Psoas muscle (tissue), 8 donors: ENCODE data around the gene CADPS. TPM values are rescaled to one million over a fixed set of nuclear protein-coding genes. Genes with fewer than 3 reads are reported as not detected.

Source experiments
- ATAC-seq, 4 donors: fragments of 200-7000 bp; cut with Tn5 transposase; one replicate each; pipeline ENCODE4 v1.9.1; 2020; ENCODE audit warnings: moderate library complexity in 3 of 4, mild to moderate bottlenecking in 2 of 4
- DNase-seq, 2 donors: peaks; one replicate each; pipeline ENCODE4 v3.0.0-alpha.2; 2020
- H3K27ac ChIP-seq: fragments of 200-600 bp; one replicate; pipeline ENCODE4 v1.8.0; 2022
- H3K27me3 ChIP-seq, 3 donors: fragments of 200-600 bp in 1 of 3; one replicate each; pipeline versions ENCODE4 v1.6.1 to v1.8.0; 2013 to 2022; ENCODE audit warnings: low read length in 2 of 3, mild to moderate bottlenecking in 2 of 3, moderate library complexity in 1 of 3; ENCODE audit not compliant: insufficient read depth in 3 of 3
- H3K36me3 ChIP-seq, 2 donors: fragments of 200-600 bp in 1 of 2; one replicate each; pipeline versions ENCODE4 v1.6.1 to v1.8.0; 2013 to 2022; ENCODE audit warnings: low read depth in 1 of 2, mild to moderate bottlenecking in 1 of 2, moderate library complexity in 1 of 2; ENCODE audit not compliant: insufficient read depth in 1 of 2
- H3K4me1 ChIP-seq: fragments of 200-600 bp; one replicate; pipeline ENCODE4 v1.8.0; 2022
- H3K4me3 ChIP-seq: fragments of 200-600 bp; one replicate; pipeline ENCODE4 v1.8.0; 2022; ENCODE audit warnings: mild to moderate bottlenecking
- H3K9me3 ChIP-seq: fragments of 200-600 bp; one replicate; pipeline ENCODE4 v1.8.0; 2022
- CTCF ChIP-seq: fragments of 200-600 bp; IDR thresholded peaks from one replicate; pipeline ENCODE4 v1.8.0; 2022; ENCODE audit warnings: antibody characterized with exemption
- WGBS, 3 donors: extraction: QIAGEN DNeasy Blood & Tissue Kit; methylation state at CpG; one replicate each; pipeline versions ENCODE4 v1.1.6 to v1.1.7; 2013; 5-methylcytosine and 5-hydroxymethylcytosine counted together
- intact Hi-C, 2 donors: fragments of 100-400 bp; cut with DNase I; formaldehyde crosslinking; loops; one replicate each; pipeline versions ENCODE4 v1.11.0 to v1.14.2; 2022
- polyA plus RNA-seq, 3 donors: library from polyadenylated mRNA; stranded (reverse); fragments of 200-250 nt; gene quantifications; one replicate each; pipeline ENCODE4 v1.2.3, GENCODE V29; 2013
- total RNA-seq, 4 donors: library from RNA; stranded (reverse); fragmentation: NEBNext Ultra II Directional in 2 of 4; extraction: Animal tissue kit (Norgen Biotek cat#: 25700) in 2 of 4; gene quantifications; one replicate each; pipeline versions ENCODE4 v1.2.1 to v1.2.4, GENCODE V29; 2021 to 2023
- donor health status: healthy with polysubstance abuse.
- donor health status: DM: no; HTN: no; CAD: no; lungs with moderate emphysema.
- donor health status: Bipolar disorder and iron deficiency.
- donor health status: healthy.
- donor health status: DM: yes; HTN: yes; CAD: no.
- donor health status: DM: no; HTN: no; CAD: no.
- donor health status: DM: no; HTN: no; CAD: no.
- donor health status: DM: yes; HTN: yes; CAD: no.

Gene CADPS
- total and polyA plus RNA-seq, 7 donors = 0.01 to 0.07 (median 0.04) TPM; not detected in 4

- intact Hi-C loops = no loop called here
- no peak for ATAC-seq
- no peaks in the 10 kb centered on the region for H3K36me3 ChIP-seq
- no peak for TF ChIP-seq CTCF
- H3K4me1 ChIP-seq = peaks cover 8% of the 10 kb centered on the region
- H3K27me3 ChIP-seq = peaks cover 2 to 84% (median 53%) of the 10 kb centered on the region in 3 donors
- no peak overlapping the region for H3K27ac ChIP-seq
- no peak for DNase-seq
- H3K4me3 ChIP-seq = peak overlapping the region; percentile 63
- H3K9me3 ChIP-seq = no peaks in the 10 kb centered on the region
- WGBS, 3 donors = 5 to 6% (median 5%) methylated on average over 19 of the region's 19 CpGs
These were observed 506.9 kb downstream of the CADPS start for GRCh38 chr3:62368290-62368704.

DNA sequence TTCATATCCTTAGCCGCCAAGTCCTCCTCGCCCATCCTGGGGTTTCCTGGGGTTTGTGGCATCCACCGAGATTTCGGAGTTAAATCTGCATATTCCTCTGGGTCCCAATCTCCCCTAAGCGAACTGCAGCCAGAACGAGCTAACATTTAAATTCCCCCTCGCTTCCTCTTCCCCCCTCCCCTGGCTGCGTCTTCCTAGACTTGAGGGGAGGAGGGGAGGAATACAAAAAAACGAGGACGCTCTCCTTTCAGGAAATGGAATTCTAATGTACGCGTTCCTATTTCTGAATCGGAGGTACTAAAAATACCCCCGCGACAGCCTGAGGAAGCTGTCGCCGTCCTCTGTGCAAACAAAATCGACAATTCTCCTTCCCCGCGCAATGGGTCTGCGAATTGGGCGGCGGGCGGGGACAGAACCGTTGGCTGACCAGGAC lies 507.4 kb downstream of the CADPS start:
- Histone ChIP-seq H3K9me3 (no peaks in the 10 kb centered on the region), H3K4me1 (peaks cover 8% of the 10 kb centered on the region), H3K36me3 (no peaks in the 10 kb centered on the region), H3K4me3 (no peak overlapping the region), H3K27me3 (peaks cover 5 to 84% (median 49%) of the 10 kb centered on the region in 3 donors), H3K27ac (no peak overlapping the region)
- intact Hi-C loops = no loop called here
- TF ChIP-seq CTCF = no peak
- DNase-seq (no peak), ATAC-seq (no peak)
- 2 to 6% (median 3%) methylated on average over 22 to 25 of the region's 25 CpGs for WGBS, 3 donors

DNA sequence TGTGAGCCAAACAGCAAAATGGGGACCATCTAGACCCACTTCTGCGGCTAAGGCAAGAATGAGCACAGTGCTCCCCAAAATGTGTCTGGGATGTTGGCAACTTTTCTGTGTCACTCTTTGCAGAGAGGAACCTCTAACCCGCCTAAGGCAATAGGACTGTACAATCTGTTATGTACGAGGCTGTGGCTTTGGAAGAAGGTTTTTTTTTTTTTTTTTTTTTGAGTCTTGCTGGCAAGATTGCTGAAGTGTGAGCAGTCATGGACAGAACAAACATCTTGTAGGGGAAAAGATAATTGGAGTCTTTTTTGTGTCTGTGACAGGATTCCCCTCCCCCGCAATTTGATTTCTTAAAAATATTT lies 509.1 kb downstream of the CADPS start:
- 23 to 34% (median 30%) methylated on average over 4 of the region's 4 CpGs for WGBS, 3 donors
- Histone ChIP-seq H3K4me3 (no peak overlapping the region), H3K27ac (no peak overlapping the region), H3K27me3 (peaks cover 7 to 73% (median 33%) of the 10 kb centered on the region in 3 donors), H3K9me3 (no peaks in the 10 kb centered on the region), H3K4me1 (peaks cover 8% of the 10 kb centered on the region), H3K36me3 (no peaks in the 10 kb centered on the region)
- TF ChIP-seq CTCF = no peak
- intact Hi-C loops = no loop called here
- no peak for ATAC-seq
- DNase-seq = no peak

DNA sequence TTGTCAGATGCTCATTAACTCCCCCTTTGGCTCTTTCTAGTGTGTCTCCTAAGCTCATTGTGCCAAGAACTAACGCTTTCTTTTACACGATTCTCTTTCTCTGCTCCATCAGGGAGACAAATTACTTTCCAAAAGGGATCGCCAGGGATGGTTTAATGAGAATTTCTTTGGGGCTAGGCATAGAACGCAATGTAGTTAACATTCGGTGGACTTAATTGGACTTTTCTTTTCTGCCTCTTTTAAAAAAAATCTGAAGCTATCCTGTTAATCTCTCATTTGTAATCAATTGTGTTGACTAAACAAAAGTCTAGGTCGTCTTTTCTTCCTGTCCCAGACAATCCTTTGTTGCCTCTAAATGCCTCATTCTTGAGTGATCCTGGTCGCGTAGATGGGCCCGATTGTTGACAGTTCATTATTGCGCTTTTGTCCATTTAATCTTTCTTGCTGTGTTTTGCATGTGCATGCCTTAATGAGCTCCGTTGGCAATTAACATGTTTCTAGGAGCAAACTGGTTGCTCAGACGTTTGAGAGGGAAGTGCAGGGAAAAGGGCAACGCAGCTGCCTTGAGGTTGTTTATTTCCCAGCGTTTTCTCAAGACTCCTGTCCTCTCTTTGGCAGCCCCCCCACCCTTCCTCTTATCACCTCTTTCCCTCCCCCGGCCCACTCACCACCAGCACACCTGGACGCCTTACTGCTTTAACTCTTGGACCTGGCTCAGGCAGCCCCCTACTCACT lies 509.7 kb downstream of the CADPS start:
- no peak for ATAC-seq

More for the DNA sequence above, 509.7 kb downstream of the CADPS start:
- Histone ChIP-seq H3K4me1 (peaks cover 8% of the 10 kb centered on the region), H3K27me3 (peaks cover 7 to 73% (median 30%) of the 10 kb centered on the region in 3 donors), H3K36me3 (no peaks in the 10 kb centered on the region), H3K27ac (no peak overlapping the region), H3K9me3 (no peaks in the 10 kb centered on the region), H3K4me3 (no peak overlapping the region)
- TF ChIP-seq CTCF = no peak
- 14 to 26% (median 21%) methylated on average over 16 of the region's 16 CpGs for WGBS, 3 donors
- intact Hi-C loops = no loop called here
- no peak for DNase-seq
